Ectodermal cell (in vitro differentiated cells): ENCODE measurements around the gene BPIFA2. TPM values are rescaled to one million over a fixed set of nuclear protein-coding genes. Genes with fewer than 3 reads are reported as not detected.
"Not testable (repeated sequence)": the region's sequence is repeated elsewhere in the genome, so short reads cannot be mapped to it uniquely, and the experiment has no call there.

ENCODE experiments used
- H3K27ac ChIP-seq: 2 replicates; pipeline ENCODE4 v1.7.0; 2013; ENCODE audit warnings: mild to moderate bottlenecking, low read depth, low read length; ENCODE audit not compliant: insufficient read depth, poor library complexity, severe bottlenecking
- H3K27me3 ChIP-seq: 2 replicates; pipeline ENCODE4 v1.7.0; 2013; ENCODE audit warnings: mild to moderate bottlenecking, low read length; ENCODE audit not compliant: insufficient read depth, control insufficient read depth, poor library complexity, severe bottlenecking
- H3K36me3 ChIP-seq: one replicate; pipeline ENCODE4 v1.7.0; 2013; ENCODE audit warnings: low read length; ENCODE audit not compliant: control insufficient read depth, insufficient read depth
- H3K4me1 ChIP-seq: one replicate; pipeline ENCODE4 v1.7.0; 2013; ENCODE audit warnings: low read length; ENCODE audit not compliant: control insufficient read depth, insufficient read depth
- H3K4me3 ChIP-seq: 2 replicates; pipeline ENCODE4 v1.7.0; 2013; ENCODE audit warnings: low read depth, low read length, control low read depth; ENCODE audit not compliant: insufficient read depth
- H3K9me3 ChIP-seq: 2 replicates; pipeline ENCODE4 v1.7.0; 2013; ENCODE audit warnings: mild to moderate bottlenecking, low read length, moderate library complexity; ENCODE audit not compliant: control insufficient read depth
- WGBS, 2 experiments: methylation state at CpG; one replicate each; pipeline ENCODE4 v1.1.7; 2013; ENCODE audit warnings: missing lambda C conversion rate in 2 of 2; 5-methylcytosine and 5-hydroxymethylcytosine counted together
- polyA plus RNA-seq, 4 experiments: library from polyadenylated mRNA; stranded (reverse); fragments of 50-300 nt; gene quantifications; one replicate each; pipeline ENCODE4 v1.2.3, GENCODE V29; 2013

Gene BPIFA2, protein sequence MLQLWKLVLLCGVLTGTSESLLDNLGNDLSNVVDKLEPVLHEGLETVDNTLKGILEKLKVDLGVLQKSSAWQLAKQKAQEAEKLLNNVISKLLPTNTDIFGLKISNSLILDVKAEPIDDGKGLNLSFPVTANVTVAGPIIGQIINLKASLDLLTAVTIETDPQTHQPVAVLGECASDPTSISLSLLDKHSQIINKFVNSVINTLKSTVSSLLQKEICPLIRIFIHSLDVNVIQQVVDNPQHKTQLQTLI
- polyA plus RNA-seq (2013, experiment 1 of 4) = not detected
- polyA plus RNA-seq (2013, experiment 2 of 4) = not detected
- not detected for polyA plus RNA-seq (2013, experiment 3 of 4)
- polyA plus RNA-seq (2013, experiment 4 of 4) = not detected

DNA sequence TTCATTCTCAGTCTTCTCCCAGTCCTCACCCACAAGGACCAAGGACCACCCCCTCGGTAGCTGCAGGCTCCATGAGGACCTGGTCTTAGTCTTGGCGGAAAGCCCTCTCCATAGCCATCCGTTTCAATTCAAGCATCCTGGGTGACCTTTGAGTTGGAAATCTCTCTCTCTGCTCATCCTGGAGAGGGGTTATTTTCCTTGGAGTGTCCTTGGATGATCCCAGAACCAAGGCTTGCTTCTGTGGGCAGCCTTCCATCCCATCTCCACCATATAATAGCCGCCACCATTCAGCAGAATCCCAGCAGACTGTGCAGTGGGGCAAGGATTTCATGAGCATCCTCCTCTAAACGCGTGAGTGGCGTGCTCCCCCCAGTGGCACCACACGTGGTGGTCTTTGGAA, at the start of gene BPIFA2:
Gene BPIFA2 (plus strand): TSS at position 301 of the 400 bp plus-strand sequence. CDS start 987 bp downstream, outside the sequence.
- 86 to 87% methylated on average over 8 of the region's 8 CpGs for WGBS, 2 experiments
- no peaks in the 10 kb centered on the region for H3K4me1 ChIP-seq
- H3K27ac ChIP-seq = no peak within 1 kb of the TSS
- H3K9me3 ChIP-seq = peaks cover 3% of the 10 kb centered on the region
- no peak within 1 kb of the TSS for H3K4me3 ChIP-seq
- H3K36me3 ChIP-seq = no peaks in the 10 kb centered on the region
- H3K27me3 ChIP-seq = no peaks in the 10 kb centered on the region

DNA sequence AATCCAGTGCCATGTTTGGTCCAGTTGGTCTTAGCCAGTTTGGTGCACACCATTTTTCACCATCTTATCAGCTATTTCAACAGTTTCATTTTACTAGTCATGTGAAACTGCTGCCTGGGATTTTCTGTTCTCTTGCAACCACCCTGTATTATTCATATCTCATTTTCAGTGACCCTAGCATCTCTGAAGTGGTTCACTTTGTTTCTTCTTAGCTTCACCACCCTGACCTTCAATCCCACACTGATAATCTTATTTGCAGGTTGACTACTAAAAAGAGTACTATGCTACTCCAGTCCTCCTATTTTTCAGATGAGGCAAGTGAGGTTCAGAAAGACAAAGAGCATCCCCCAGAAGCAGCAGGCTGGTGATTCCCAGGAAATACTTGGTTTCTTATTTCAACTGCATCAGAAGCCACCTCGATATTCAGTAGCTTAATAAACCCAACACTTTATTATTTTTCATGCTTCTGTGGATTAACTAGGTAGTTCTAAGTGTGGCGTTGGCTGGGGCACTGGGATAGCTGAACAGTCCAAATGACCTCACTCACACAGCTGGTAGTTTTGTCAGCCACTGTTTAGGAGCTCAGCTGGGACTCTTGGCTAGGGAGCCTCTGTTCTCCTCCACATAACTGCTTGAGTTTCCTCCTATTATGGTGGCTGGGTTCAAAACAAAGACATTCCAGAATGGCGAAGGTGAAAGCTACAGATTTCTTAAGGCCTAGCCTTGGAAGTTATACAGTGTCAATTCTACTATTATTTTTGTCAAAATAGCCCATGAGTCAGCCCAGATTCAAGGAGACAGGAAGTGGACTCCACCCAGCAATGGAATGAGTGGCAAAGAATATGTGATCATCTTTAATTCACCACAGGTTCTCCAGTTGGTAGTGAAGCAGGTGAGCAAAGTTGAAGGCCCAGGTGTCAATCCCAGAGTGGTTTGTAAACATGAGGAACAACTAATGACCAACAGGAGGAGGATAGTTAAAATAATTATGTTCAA, 47.9 kb upstream of the BPIFA2 start:
- Histone ChIP-seq H3K27ac (no peak overlapping the region), H3K4me3 (no peak overlapping the region)
- WGBS, 2 experiments = 77 to 79% methylated on average over 3 of the region's 3 CpGs

DNA sequence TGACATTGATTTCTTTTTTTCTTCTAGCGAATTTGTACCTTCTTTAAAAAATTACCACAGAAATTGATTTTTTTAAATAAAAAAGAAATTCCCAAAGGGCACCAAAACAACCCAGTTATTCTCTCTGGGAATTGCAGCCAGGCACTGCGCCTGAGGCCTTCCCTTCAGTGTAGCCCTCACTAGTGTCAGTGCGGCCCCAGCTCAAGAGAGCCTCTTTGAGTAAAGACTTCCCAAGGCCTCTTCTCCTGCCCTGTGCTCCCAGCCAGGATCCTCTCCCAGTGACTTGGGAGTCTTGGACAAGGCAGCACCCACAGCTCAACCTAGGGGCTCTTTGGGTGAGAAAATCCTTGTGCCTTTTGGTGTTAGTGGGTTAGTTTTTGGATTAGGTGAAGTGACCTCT, 47.0 kb upstream of the BPIFA2 start:
- no peak overlapping the region for H3K4me3 ChIP-seq
- H3K36me3 ChIP-seq = no peaks in the 10 kb centered on the region
- H3K27ac ChIP-seq = no peak overlapping the region
- no peaks in the 10 kb centered on the region for H3K9me3 ChIP-seq
- WGBS, 2 experiments = 94 to 98% methylated on average over 3 of the region's 3 CpGs
- no peaks in the 10 kb centered on the region for H3K4me1 ChIP-seq
- H3K27me3 ChIP-seq = no peaks in the 10 kb centered on the region

More for the DNA sequence above, 47.9 kb upstream of the BPIFA2 start:
- Histone ChIP-seq H3K9me3 (no peaks in the 10 kb centered on the region), H3K36me3 (no peaks in the 10 kb centered on the region), H3K4me1 (no peaks in the 10 kb centered on the region), H3K27me3 (no peaks in the 10 kb centered on the region)

DNA sequence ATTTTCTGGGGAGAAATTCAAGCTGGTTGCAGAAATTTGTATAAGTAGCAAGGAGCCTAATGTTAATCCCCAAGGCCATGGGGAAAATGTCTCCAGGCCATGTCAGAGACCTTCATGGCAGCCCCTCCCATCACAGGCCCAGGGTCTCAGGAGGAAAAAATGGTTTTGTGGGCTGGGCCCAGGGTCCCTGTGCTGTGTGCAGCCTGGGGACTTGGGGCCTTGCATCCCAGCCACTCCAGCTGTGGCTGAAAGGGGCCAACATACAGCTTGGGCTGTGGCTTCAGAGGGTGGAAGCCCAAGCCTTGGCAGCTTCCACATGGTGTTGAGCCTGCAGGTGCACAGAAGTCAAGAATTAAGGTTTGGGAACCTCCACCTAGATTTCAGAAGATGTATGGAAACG, 45.7 kb upstream of the BPIFA2 start:
- WGBS, 2 experiments = 61 to 81% methylated on average over 1 of the region's 1 CpG
- H3K4me3 ChIP-seq, H3K9me3 ChIP-seq, H3K4me1 ChIP-seq, H3K36me3 ChIP-seq, H3K27ac ChIP-seq, H3K27me3 ChIP-seq: not testable (repeated sequence)

DNA sequence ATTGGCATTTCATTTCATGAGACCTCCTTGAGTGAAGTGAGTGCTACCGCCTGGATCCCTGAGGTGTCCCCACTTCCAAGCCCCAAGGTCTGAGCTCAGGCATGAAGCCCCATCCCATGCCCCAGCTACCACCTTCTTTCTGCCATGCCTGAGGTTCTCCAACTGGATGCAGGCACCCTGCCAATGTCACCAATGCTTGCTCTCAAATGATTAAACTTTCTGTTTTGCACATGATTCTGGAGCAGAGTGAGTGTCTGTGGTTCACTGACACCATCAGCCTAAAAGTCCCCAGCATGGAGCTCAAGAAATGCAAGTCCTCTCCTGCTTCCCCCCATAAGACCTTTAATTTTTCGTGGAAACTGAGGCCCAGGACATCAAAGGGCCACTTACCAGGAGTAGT, 43.7 kb upstream of the BPIFA2 start:
- WGBS, 2 experiments = 75 to 76% methylated on average over 2 of the region's 2 CpGs
- Histone ChIP-seq H3K36me3 (no peaks in the 10 kb centered on the region), H3K9me3 (no peaks in the 10 kb centered on the region), H3K4me1 (no peaks in the 10 kb centered on the region), H3K4me3 (no peak overlapping the region), H3K27ac (no peak overlapping the region), H3K27me3 (no peaks in the 10 kb centered on the region)

DNA sequence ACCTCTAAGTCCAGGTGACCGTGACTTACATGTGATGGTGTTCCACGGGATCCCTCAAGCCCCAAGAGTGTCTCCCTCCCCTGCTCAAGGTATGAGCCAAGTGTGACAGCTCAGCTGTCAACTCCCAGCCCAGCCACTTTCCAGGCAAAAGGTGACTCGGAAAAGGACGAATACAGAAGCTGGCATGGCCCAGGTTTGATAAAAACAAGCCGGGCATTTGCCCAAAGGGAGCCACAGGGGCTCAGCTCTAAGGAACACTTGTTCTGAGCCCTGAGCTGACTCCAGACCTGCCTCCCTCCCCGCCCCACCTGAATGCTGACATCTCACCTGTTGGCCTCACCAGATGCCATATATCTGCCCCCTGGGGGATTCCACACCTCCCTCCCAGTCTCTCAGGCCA, 43.0 kb upstream of the BPIFA2 start:
- Histone ChIP-seq H3K4me3 (no peak overlapping the region), H3K9me3 (no peaks in the 10 kb centered on the region), H3K27ac (no peak overlapping the region), H3K27me3 (no peaks in the 10 kb centered on the region), H3K4me1 (no peaks in the 10 kb centered on the region), H3K36me3 (no peaks in the 10 kb centered on the region)
- 89 to 91% methylated on average over 6 of the region's 6 CpGs for WGBS, 2 experiments

DNA sequence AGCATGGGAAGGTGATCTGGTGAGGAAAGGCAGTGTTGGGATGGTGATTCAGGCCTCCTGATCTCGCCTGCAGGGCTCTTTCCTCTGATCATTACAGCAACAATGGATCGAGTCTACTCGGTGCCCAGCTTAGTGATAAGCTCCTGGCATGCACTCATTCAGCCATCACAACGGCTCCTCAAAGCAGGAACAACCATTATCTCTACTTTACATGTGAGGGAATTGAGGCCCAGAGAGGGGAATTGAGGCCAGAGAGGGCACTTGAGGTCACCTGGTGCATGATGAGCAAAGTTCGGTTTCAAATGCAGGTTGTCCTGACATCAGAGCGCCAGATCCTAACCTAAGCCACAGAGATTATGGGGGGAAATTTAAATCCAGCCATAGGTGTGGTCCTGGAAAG, 42.0 kb upstream of the BPIFA2 start:
- 72 to 77% methylated on average over 6 of the region's 6 CpGs for whole genome bisulfite sequencing, 2 experiments
- H3K27me3 ChIP-seq = no peaks in the 10 kb centered on the region
- H3K27ac ChIP-seq = no peak overlapping the region
- H3K4me3 ChIP-seq = no peak overlapping the region
- H3K36me3 ChIP-seq = no peaks in the 10 kb centered on the region
- H3K4me1 ChIP-seq = no peaks in the 10 kb centered on the region
- no peaks in the 10 kb centered on the region for H3K9me3 ChIP-seq

DNA sequence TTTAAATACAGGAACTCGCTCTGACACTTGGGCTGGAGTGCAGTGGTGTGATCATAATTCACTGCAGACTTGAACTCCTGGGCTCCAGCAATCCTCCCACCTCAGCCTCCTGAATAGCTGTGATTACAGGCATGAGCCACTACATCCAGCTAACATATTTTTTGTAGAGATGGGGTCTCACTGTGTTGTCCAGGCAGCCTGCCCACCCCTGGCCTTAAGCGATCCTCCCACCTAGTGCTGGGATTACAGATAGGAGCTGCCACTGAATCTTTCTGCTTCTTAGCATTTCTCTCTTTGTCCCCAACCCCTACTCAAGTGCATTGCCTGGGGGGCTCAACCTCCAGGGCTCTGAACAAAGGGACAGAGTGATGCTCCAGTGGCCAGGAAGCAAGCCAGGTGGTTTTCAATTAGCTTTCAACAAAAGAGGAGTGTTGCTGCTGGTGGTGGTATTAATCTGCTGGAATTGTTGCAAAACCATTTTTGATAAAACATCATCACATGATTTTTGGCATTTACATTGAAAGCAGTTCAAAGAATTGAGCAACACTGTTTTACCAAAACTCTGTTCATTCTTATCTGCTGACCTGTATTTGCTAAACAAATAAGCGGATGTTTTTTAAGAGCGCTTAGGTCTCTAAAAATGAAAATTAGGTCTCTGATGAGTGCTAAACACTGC, 40.4 kb upstream of the BPIFA2 start:
- Histone ChIP-seq H3K4me1 (no peaks in the 10 kb centered on the region), H3K4me3 (no peak overlapping the region), H3K36me3 (no peaks in the 10 kb centered on the region), H3K27me3 (no peaks in the 10 kb centered on the region), H3K9me3 (no peaks in the 10 kb centered on the region), H3K27ac (no peak overlapping the region)
- WGBS, 2 experiments = 79 to 89% methylated on average over 4 of the region's 4 CpGs

DNA sequence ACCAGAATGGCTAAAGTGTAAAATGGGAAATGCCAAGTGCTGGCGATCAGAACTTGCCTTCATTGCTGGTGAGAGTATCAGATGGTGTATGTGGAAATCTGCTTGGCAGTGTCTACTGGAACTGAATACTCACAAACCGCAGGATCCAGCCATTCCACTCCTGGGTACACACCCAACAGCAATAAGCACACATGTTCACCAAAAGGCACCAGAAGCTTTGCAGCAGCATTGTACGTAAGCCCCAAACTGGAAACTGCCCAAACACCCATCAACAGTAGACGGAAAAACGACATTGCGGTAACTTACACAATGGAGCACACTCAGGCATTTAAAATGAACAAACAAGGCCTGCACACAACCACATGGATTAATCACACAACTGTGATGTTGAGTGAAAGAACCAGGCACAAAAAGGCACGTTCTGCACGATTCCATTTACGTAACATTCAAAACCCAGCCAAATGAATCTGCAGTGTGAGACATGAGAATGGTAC, 37.3 kb upstream of the BPIFA2 start:
- H3K27ac ChIP-seq = no peak overlapping the region
- no peak overlapping the region for H3K4me3 ChIP-seq
- WGBS, 2 experiments = 87 to 91% methylated on average over 9 of the region's 9 CpGs

More for the DNA sequence above, 37.3 kb upstream of the BPIFA2 start:
- Histone ChIP-seq H3K9me3 (no peaks in the 10 kb centered on the region), H3K36me3 (no peaks in the 10 kb centered on the region), H3K4me1 (no peaks in the 10 kb centered on the region), H3K27me3 (no peaks in the 10 kb centered on the region)
